B cell (primary cell): ENCODE measurements around the gene ZNF24. TPM values are rescaled to one million over a fixed set of nuclear protein-coding genes. Genes with fewer than 3 reads are reported as not detected.

ENCODE experiments used
- ATAC-seq: fragments of 200-7000 bp; cut with Tn5 transposase; one replicate; pipeline ENCODE4 v1.10.0; 2021; ENCODE audit warnings: low read depth, mild to moderate bottlenecking, moderate number of reproducible peaks, moderate library complexity
- CTCF ChIA-PET: fragments of 350-600 bp; sonication (Branson Sonifier 250); formaldehyde crosslinking; loops from one replicate; lab custom pipeline; 2021; ENCODE audit warnings: antibody characterized with exemption, inconsistent platforms; lab: Charles Lee
- POLR2A ChIA-PET: fragments of 350-600 bp; sonication (Branson Sonifier 250); formaldehyde crosslinking; loops from one replicate; lab custom pipeline; 2021; ENCODE audit warnings: antibody characterized with exemption; lab: Charles Lee
- DNase-seq: peaks from one replicate; pipeline ENCODE4 v3.0.0; 2013
- H2AFZ ChIP-seq: 2 replicates; pipeline ENCODE4 v1.6.1; 2012; ENCODE audit warnings: mild to moderate bottlenecking, low read depth, low read length; ENCODE audit not compliant: insufficient read depth, poor library complexity, severe bottlenecking
- H3K27ac ChIP-seq, 2 donors: 1 replicate in 1 of 2; 2 replicates in 1 of 2; pipeline ENCODE4 v1.5.1; 2012 to 2013; ENCODE audit warnings: low read length in 2 of 2, mild to moderate bottlenecking in 2 of 2, moderate library complexity in 1 of 2
- H3K27me3 ChIP-seq, 4 experiments: fragments of 200-600 bp in 1 of 4; sonication (generic) in 1 of 4; replicated peaks in 1 of 4; 1 replicate in 2 of 4; 2 replicates in 2 of 4; pipeline versions ENCODE4 v1.6.1 to v1.7.0; 2013 to 2016; ENCODE audit warnings: low read length in 3 of 4, mild to moderate bottlenecking in 2 of 4, mixed read lengths in 1 of 4, moderate library complexity in 1 of 4; ENCODE audit not compliant: insufficient read depth in 4 of 4, control insufficient read depth in 3 of 4; ENCODE audit errors: control extremely low read depth in 1 of 4
- H3K36me3 ChIP-seq, 2 experiments: replicated peaks in 1 of 2; 1 replicate in 1 of 2; 2 replicates in 1 of 2; pipeline versions ENCODE4 v1.6.1 to v1.7.1; 2013; ENCODE audit warnings: low read length in 1 of 2; ENCODE audit not compliant: insufficient read depth in 2 of 2, control insufficient read depth in 1 of 2; ENCODE audit errors: control extremely low read depth in 1 of 2, extremely low read depth in 1 of 2
- H3K4me1 ChIP-seq, 2 donors: fragments of 200-600 bp in 1 of 2; sonication (generic) in 1 of 2; 1 replicate in 1 of 2; 2 replicates in 1 of 2; pipeline versions ENCODE4 v1.5.1 to v1.6.1; 2013 to 2017; ENCODE audit warnings: low read length in 2 of 2; ENCODE audit not compliant: control insufficient read depth in 2 of 2, insufficient read depth in 2 of 2
- H3K4me2 ChIP-seq: replicated peaks from 2 replicates; pipeline ENCODE3; 2012; ENCODE audit warnings: mild to moderate bottlenecking, low read depth, low read length; ENCODE audit not compliant: poor library complexity, severe bottlenecking
- H3K4me3 ChIP-seq, 5 experiments: fragments of 200-600 bp in 1 of 5; sonication (generic) in 1 of 5; 1 replicate in 3 of 5; 2 replicates in 2 of 5; pipeline versions ENCODE4 v1.5.1 to v1.7.0; 2011 to 2016; ENCODE audit warnings: low read length in 4 of 5, mild to moderate bottlenecking in 4 of 5, low read depth in 2 of 5, control low read depth in 1 of 5, moderate library complexity in 1 of 5; ENCODE audit not compliant: insufficient read depth in 1 of 5; ENCODE audit errors: control extremely low read depth in 1 of 5, extremely low read depth in 1 of 5
- H3K79me2 ChIP-seq: fragments of 200-600 bp; sonication (generic); one replicate; pipeline ENCODE4 v1.6.0; 2016; ENCODE audit warnings: low read length; ENCODE audit not compliant: control insufficient read depth, insufficient read depth
- H3K9ac ChIP-seq: fragments of 200-600 bp; sonication (generic); 2 replicates; pipeline ENCODE4 v1.6.1; 2017; ENCODE audit warnings: mild to moderate bottlenecking, low read length, moderate library complexity
- H3K9me3 ChIP-seq, 3 donors: one replicate each; pipeline versions ENCODE4 v1.6.1 to v1.7.1; 2013; ENCODE audit warnings: low read length in 2 of 3; ENCODE audit not compliant: control insufficient read depth in 2 of 3, insufficient read depth in 1 of 3; ENCODE audit errors: control extremely low read depth in 1 of 3
- H4K20me1 ChIP-seq: 2 replicates; pipeline ENCODE4 v1.6.0; 2012; ENCODE audit warnings: mild to moderate bottlenecking, low read length; ENCODE audit not compliant: insufficient read depth, control insufficient read depth, poor library complexity, severe bottlenecking
- H3K27ac Mint-ChIP-seq: one replicate; pipeline ENCODE4 v1.8.0; 2021; ENCODE audit warnings: mixed read lengths
- H3K27me3 Mint-ChIP-seq: one replicate; pipeline ENCODE4 v1.8.0; 2021; ENCODE audit warnings: mixed read lengths
- H3K4me1 Mint-ChIP-seq: one replicate; pipeline ENCODE4 v1.8.0; 2021; ENCODE audit warnings: mixed read lengths
- H3K4me3 Mint-ChIP-seq: one replicate; pipeline ENCODE4 v1.8.0; 2021; ENCODE audit warnings: mixed read lengths
- H3K9me3 Mint-ChIP-seq: one replicate; pipeline ENCODE4 v1.8.0; 2022; ENCODE audit warnings: mixed read lengths; ENCODE audit not compliant: insufficient read depth
- CTCF ChIP-seq: fragments of 200-600 bp; IDR thresholded peaks from one replicate; pipeline ENCODE4 v1.8.0; 2022; ENCODE audit warnings: antibody characterized with exemption, mild to moderate bottlenecking
- EZH2 ChIP-seq: IDR thresholded peaks from 2 replicates; pipeline ENCODE4 v1.6.1; 2012; ENCODE audit warnings: borderline replicate concordance, low read depth, mild to moderate bottlenecking, moderate library complexity, low read length; ENCODE audit not compliant: insufficient read depth, poor library complexity, severe bottlenecking
- WGBS: methylation state at CpG from one replicate; pipeline ENCODE4 v1.1.5; 2013; ENCODE audit warnings: missing lambda C conversion rate; ENCODE audit not compliant: insufficient coverage; 5-methylcytosine and 5-hydroxymethylcytosine counted together
- intact Hi-C: fragments of 100-400 bp; cut with micrococcal nuclease; formaldehyde crosslinking; loops from one replicate; pipeline ENCODE4 v1.10.0; 2022
- polyA plus RNA-seq: library from polyadenylated mRNA; depleted of rRNA; stranded (reverse); fragments of >200 nt; gene quantifications from 2 replicates; pipeline ENCODE4 v1.2.3, GENCODE V29; 2012
- total RNA-seq, 2 donors: library from RNA; stranded (reverse); fragments of 120-200 nt in 1 of 2; gene quantifications; 1 replicate in 1 of 2; 2 replicates in 1 of 2; pipeline versions ENCODE4 v1.2.3 to v1.2.4, GENCODE V29; 2013 to 2022

The ZNF24 gene
- total and polyA plus RNA-seq, 2 donors (not counting 1 experiment from before 2014, with no cell fraction given) = 13.8 to 83.7 TPM

GRCh38 chr18:35289727-35290093 lies 54.5 kb downstream of the ZNF24 start:
- Mint-ChIP-seq H3K4me3 (peak overlapping the region; percentile 100), H3K27ac (peak overlapping the region; percentile 98), H3K9me3 (peaks cover 4% of the 10 kb centered on the region), H3K27me3 (no peaks in the 10 kb centered on the region), H3K4me1 (peaks cover 45% of the 10 kb centered on the region)
- Histone ChIP-seq H3K4me2 (peak overlapping the region; percentile 81), H4K20me1 (no peaks in the 10 kb centered on the region), H3K4me3 (peak overlapping the region; percentile 85 to 94 (median 90)), H3K4me1 (peaks cover 14 to 16% of the 10 kb centered on the region in 2 donors), H3K9ac (peak overlapping the region; percentile 84), H2AFZ (peak overlapping the region; percentile 84), H3K27me3 (no peaks in the 10 kb centered on the region), H3K36me3 (peaks cover 0 to 7% of the 10 kb centered on the region in 2 experiments), H3K27ac (peak overlapping the region; percentile 80 to 86), H3K9me3 (peaks cover 0 to 7% (median 0%) of the 10 kb centered on the region in 3 donors), H3K79me2 (peaks cover 57% of the 10 kb centered on the region)
- WGBS = no CpG with 5 or more reads among the region's 8 CpGs
- ChIA-PET POLR2A (interaction anchor here (1.0 to 2.8 kb wide), 3 partner anchors 22 to 55 kb away, joined by 6 to 15 read pairs (median 14); partner anchors contain the start of genes ZNF24 and ZNF397), CTCF (interaction anchor here (1.0 to 1.9 kb wide), 10 partner anchors 13 to 263 kb away, joined by 3 to 9 read pairs (median 4); partner anchors contain the start of genes ZNF24 and ZNF397)
- DNase-seq = no peak
- ATAC-seq = peak; percentile 28
- intact Hi-C loops = loop anchor here (1.0 to 2.0 kb wide), 5 partner anchors 22 to 777 kb away; partner anchors contain the start of genes MAPRE2, RPRD1A and ZNF24
- TF ChIP-seq EZH2 (no peak), CTCF (no peak)

- H4K20me1 ChIP-seq = no peaks in the 10 kb centered on the region
- H3K36me3 ChIP-seq = peaks cover 0 to 6% of the 10 kb centered on the region in 2 experiments
- H3K9me3 ChIP-seq = peaks cover 0 to 11% (median 0%) of the 10 kb centered on the region in 3 donors
- H3K4me1 ChIP-seq = peaks cover 14 to 16% of the 10 kb centered on the region in 2 donors
- H3K27me3 Mint-ChIP-seq = no peaks in the 10 kb centered on the region
- H3K4me1 Mint-ChIP-seq = peaks cover 45% of the 10 kb centered on the region
- peak overlapping the region; percentile 80 to 86 for H3K27ac ChIP-seq
- POLR2A ChIA-PET = interaction anchor here (1.9 to 2.8 kb wide), 2 partner anchors 22 to 49 kb away, joined by 14 to 15 read pairs; partner anchors contain the start of gene ZNF397
- no peaks in the 10 kb centered on the region for H3K27me3 ChIP-seq
- H3K4me3 Mint-ChIP-seq = peak overlapping the region; percentile 100
- DNase-seq (no peak), ATAC-seq (no peak)
- H3K4me3 ChIP-seq = peak overlapping the region; percentile 85 to 94 (median 90)
- intact Hi-C loops = no loop called here
- peak overlapping the region; percentile 84 for H3K9ac ChIP-seq
- peak overlapping the region; percentile 98 for H3K27ac Mint-ChIP-seq
- H3K79me2 ChIP-seq = peaks cover 62% of the 10 kb centered on the region
- H3K4me2 ChIP-seq = peak overlapping the region; percentile 81
- CTCF ChIA-PET = interaction anchor here (1.1 to 1.9 kb wide), 9 partner anchors 14 to 263 kb away, joined by 3 to 9 read pairs (median 4); partner anchors contain the start of genes ZNF24 and ZNF397
- peak overlapping the region; percentile 84 for H2AFZ ChIP-seq
- TF ChIP-seq CTCF (no peak), EZH2 (no peak)
- WGBS = 14% methylated on average over 5 of the region's 6 CpGs
- H3K9me3 Mint-ChIP-seq = peaks cover 4% of the 10 kb centered on the region
Measured at GRCh38 chr18:35289293-35289692, 54.9 kb downstream of the ZNF24 start.
